Adrenal gland (tissue), 12 donors: ENCODE measurements around the gene SLC39A1. TPM values are rescaled to one million over a fixed set of nuclear protein-coding genes. Genes with fewer than 3 reads are reported as not detected.

Experiments used
- DNase-seq, 7 donors: peaks; one replicate each; pipeline ENCODE4 v3.0.0-alpha.2; 2019 to 2020
- H3K27ac ChIP-seq, 5 donors: fragments of 200-600 bp; sonication (generic) in 4 of 5; 1 replicate in 3 of 5; 2 replicates in 2 of 5; pipeline versions ENCODE4 v1.5.1 to v1.8.0; 2016 to 2020; ENCODE audit warnings: mild to moderate bottlenecking in 1 of 5
- H3K27me3 ChIP-seq: fragments of 200-600 bp; 2 replicates; pipeline ENCODE4 v1.8.0; 2021
- H3K36me3 ChIP-seq, 2 donors: fragments of 200-600 bp; replicated peaks in 1 of 2; 1 replicate in 1 of 2; 2 replicates in 1 of 2; pipeline versions ENCODE4 v1.5.1 to v1.8.0; 2018 to 2022
- H3K4me1 ChIP-seq, 2 donors: fragments of 200-600 bp; replicated peaks in 1 of 2; 1 replicate in 1 of 2; 2 replicates in 1 of 2; pipeline versions ENCODE4 v1.5.1 to v1.8.0; 2018 to 2021
- H3K4me3 ChIP-seq, 4 donors: fragments of 200-600 bp; sonication (generic) in 3 of 4; one replicate each; pipeline ENCODE4 v1.5.1; 2016 to 2018
- H3K9me3 ChIP-seq, 3 donors: fragments of 200-600 bp; sonication (generic) in 1 of 3; replicated peaks in 1 of 3; 1 replicate in 2 of 3; 2 replicates in 1 of 3; pipeline versions ENCODE4 v1.5.1 to v1.8.0; 2016 to 2021
- CTCF ChIP-seq, 6 experiments: fragments of 450-650 bp in 4 of 6; fragments of 200-600 bp in 2 of 6; sonication (generic) in 1 of 6; IDR thresholded peaks; 1 replicate in 5 of 6; 2 replicates in 1 of 6; pipeline versions ENCODE4 v1.5.1 to v1.8.0; 2016 to 2021; ENCODE audit warnings: antibody characterized with exemption in 6 of 6, mild to moderate bottlenecking in 2 of 6, moderate library complexity in 1 of 6
- POLR2A ChIP-seq, 2 donors: fragments of 450-650 bp; IDR thresholded peaks; one replicate each; pipeline ENCODE4 v1.6.1; 2017; ENCODE audit warnings: antibody characterized with exemption in 2 of 2, mild to moderate bottlenecking in 2 of 2, moderate library complexity in 1 of 2
- WGBS, 4 donors: extraction: QIAGEN DNeasy Blood & Tissue Kit in 2 of 4; methylation state at CpG; one replicate each; pipeline versions ENCODE4 v1.1.5 to v1.1.7; 2013 to 2017; 5-methylcytosine and 5-hydroxymethylcytosine counted together
- intact Hi-C, 2 donors: fragments of 100-400 bp; cut with DNase I; formaldehyde crosslinking; loops; one replicate each; pipeline versions ENCODE4 v1.14.1 to v1.15.0; 2022 to 2023
- polyA plus RNA-seq, 3 donors: library from polyadenylated mRNA; stranded (reverse); fragments of 200-250 nt in 2 of 3; fragments of 350-450 nt in 1 of 3; fragmentation: Illumina TruSeq in 1 of 3; extraction: RNeasy Lipid Tissue Mini Kit (QIAGEN cat#74804) in 1 of 3; gene quantifications; one replicate each; pipeline ENCODE4 v1.2.3, GENCODE V29; 2013 to 2014
- total RNA-seq, 9 donors: library from RNA; depleted of rRNA in 4 of 9; stranded (reverse); fragments of >200 nt in 4 of 9; fragments of 120-200 nt in 1 of 9; fragmentation: NEBNext Ultra II Directional in 1 of 9; extraction: Animal tissue kit (Norgen Biotek cat#: 25700) in 1 of 9; gene quantifications; one replicate each; pipeline versions ENCODE4 v1.1.0 to v1.2.4, GENCODE V29; 2013 to 2023
- donor health status: healthy with polysubstance abuse.
- donor health status: Bipolar disorder and iron deficiency.
- donor health status: DM: yes; HTN: yes; CAD: no.
- donor health status: DM: no; HTN: no; CAD: no.
- donor health status: DM: no; HTN: no; CAD: no.
- donor health status: DM: yes; HTN: yes; CAD: no.

SLC39A1 gene
- total and polyA plus RNA-seq, 12 donors = 29.1 to 173 (median 112) TPM

- intact Hi-C loops = no loop called here
- H3K36me3 ChIP-seq = peaks cover 0 to 38% of the 10 kb centered on the region in 2 donors
- H3K27ac ChIP-seq = peak overlapping the region in 2 of 5 donors; percentile 23 to 55
- no peaks in the 10 kb centered on the region for H3K27me3 ChIP-seq
- peaks cover 0 to 3% of the 10 kb centered on the region in 2 donors for H3K4me1 ChIP-seq
- H3K9me3 ChIP-seq = no peaks in the 10 kb centered on the region
- H3K4me3 ChIP-seq = no peak overlapping the region
- no peak for TF ChIP-seq POLR2A (IDR thresholded peaks at IDR 0.05)
- WGBS, 4 donors = 56 to 69% (median 60%) methylated on average over 4 of the region's 4 CpGs
- DNase-seq = no peak
These were observed 34.5 kb downstream of the SLC39A1 start for GRCh38 chr1:153928791-153929341.

DNA sequence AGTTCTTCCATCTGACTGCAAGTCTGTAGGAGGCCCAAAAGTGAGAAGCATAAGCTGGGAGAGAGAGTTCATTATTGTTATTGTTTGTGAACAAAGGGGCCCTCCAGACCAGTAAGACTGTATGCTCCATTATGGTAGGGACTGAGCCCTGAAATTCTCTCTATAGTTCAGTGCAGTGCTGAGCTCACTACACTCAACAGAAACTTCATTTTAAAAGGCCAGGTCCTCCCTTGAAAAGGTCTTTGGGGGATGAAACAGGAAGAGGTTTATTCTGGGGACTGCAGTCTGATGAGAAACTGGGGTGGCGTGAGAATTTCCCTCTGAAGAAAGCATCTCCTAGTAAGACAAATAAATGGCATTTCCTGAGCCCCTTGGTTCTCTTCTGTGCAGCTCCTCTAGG, 35.1 kb downstream of the SLC39A1 start:
- peak overlapping the region in 1 of 5 donors; percentile 23 for H3K27ac ChIP-seq
- 69 to 85% (median 78%) methylated on average over 1 of the region's 1 CpG for WGBS, 4 donors

GRCh38 chr1:153926405-153926804, 36.9 kb downstream of the SLC39A1 start:
- TF ChIP-seq CTCF (IDR thresholded peaks at IDR 0.05) = no peak
- no peak for TF ChIP-seq POLR2A (IDR thresholded peaks at IDR 0.05)
- DNase-seq = no peak
- Histone ChIP-seq H3K27ac (no peak overlapping the region), H3K4me3 (no peak overlapping the region), H3K9me3 (no peaks in the 10 kb centered on the region), H3K27me3 (no peaks in the 10 kb centered on the region), H3K36me3 (peaks cover 0 to 15% of the 10 kb centered on the region in 2 donors), H3K4me1 (peaks cover 1 to 10% of the 10 kb centered on the region in 2 donors)
- intact Hi-C loops = no loop called here
- WGBS, 4 donors = 77 to 86% (median 82%) methylated on average over 4 of the region's 4 CpGs

More for the DNA sequence above, 35.1 kb downstream of the SLC39A1 start:
- intact Hi-C loops = no loop called here
- peaks cover 0 to 32% of the 10 kb centered on the region in 2 donors for H3K36me3 ChIP-seq
- TF ChIP-seq CTCF (IDR thresholded peaks at IDR 0.05) = no peak
- TF ChIP-seq POLR2A (IDR thresholded peaks at IDR 0.05) = no peak
- no peaks in the 10 kb centered on the region for H3K9me3 ChIP-seq
- H3K4me3 ChIP-seq = no peak overlapping the region
- H3K27me3 ChIP-seq = no peaks in the 10 kb centered on the region
- DNase-seq = no peak
- H3K4me1 ChIP-seq = peaks cover 0 to 7% of the 10 kb centered on the region in 2 donors

GRCh38 chr1:153922972-153923925, 40.1 kb downstream of the SLC39A1 start, which contains the start of gene GATAD2B:
GATAD2B (minus strand) TSS chr1:153922972; CDS start chr1:153828347, 94,625 bp downstream.
- H3K9me3 ChIP-seq = no peaks in the 10 kb centered on the region
- peaks cover 23 to 34% of the 10 kb centered on the region in 2 donors for H3K4me1 ChIP-seq
- peak within 1 kb of the TSS in 3 of 4 donors; percentile 42 to 93 (median 69) for H3K4me3 ChIP-seq
- 0 to 1% (median 0%) methylated on average over 48 to 53 of the region's 53 CpGs for WGBS, 4 donors
- no peaks in the 10 kb centered on the region for H3K27me3 ChIP-seq
- H3K27ac ChIP-seq = peak within 1 kb of the TSS in 4 of 5 donors; percentile 67 to 92 (median 80)
- H3K36me3 ChIP-seq = no peaks in the 10 kb centered on the region
- DNase-seq = peak; percentile 100
- TF ChIP-seq POLR2A (IDR thresholded peaks at IDR 0.05) (no peak), CTCF (IDR thresholded peaks at IDR 0.05) (no peak)
- intact Hi-C loops = loop anchor here in 1 of 2 donors (5.0 kb wide), 1 partner anchor 101 kb away; no protein-coding TSS in a partner anchor
